Spleen (tissue), 13 donors: ENCODE results near the gene PCNP. TPM values are rescaled to one million over a fixed set of nuclear protein-coding genes. Genes with fewer than 3 reads are reported as not detected.
A peak's percentile ranks its signal among the peaks of the same experiment; 100 is the strongest.

Experiments
- DNase-seq: peaks from one replicate; pipeline ENCODE4 v3.0.0-alpha.2; 2020
- H3K27ac ChIP-seq, 8 donors: fragments of 200-600 bp; sonication (generic) in 7 of 8; 1 replicate in 4 of 8; 2 replicates in 4 of 8; pipeline versions ENCODE4 v1.5.0 to v1.8.0; 2016 to 2021; ENCODE audit warnings: inconsistent platforms in 4 of 8, mild to moderate bottlenecking in 4 of 8, moderate library complexity in 1 of 8
- H3K27me3 ChIP-seq, 7 donors: fragments of 200-600 bp; sonication (generic) in 6 of 7; replicated peaks in 1 of 7; 1 replicate in 4 of 7; 2 replicates in 3 of 7; pipeline versions ENCODE4 v1.5.0 to v1.8.0; 2016 to 2021; ENCODE audit warnings: inconsistent platforms in 3 of 7, mild to moderate bottlenecking in 1 of 7
- H3K36me3 ChIP-seq, 6 donors: fragments of 200-600 bp; sonication (generic) in 5 of 6; 1 replicate in 4 of 6; 2 replicates in 2 of 6; pipeline versions ENCODE4 v1.5.0 to v1.8.0; 2016 to 2021; ENCODE audit warnings: inconsistent platforms in 2 of 6
- H3K4me1 ChIP-seq, 6 donors: fragments of 200-600 bp; sonication (generic) in 5 of 6; 1 replicate in 3 of 6; 2 replicates in 3 of 6; pipeline versions ENCODE4 v1.5.0 to v1.8.0; 2016 to 2021; ENCODE audit warnings: inconsistent platforms in 3 of 6
- H3K4me3 ChIP-seq, 8 donors: fragments of 200-600 bp; sonication (generic) in 7 of 8; 1 replicate in 4 of 8; 2 replicates in 4 of 8; pipeline versions ENCODE4 v1.5.0 to v1.8.0; 2016 to 2021; ENCODE audit warnings: inconsistent platforms in 4 of 8, mild to moderate bottlenecking in 4 of 8, moderate library complexity in 2 of 8
- H3K9me3 ChIP-seq, 8 donors: fragments of 200-600 bp; sonication (generic) in 7 of 8; 1 replicate in 4 of 8; 2 replicates in 4 of 8; pipeline versions ENCODE4 v1.5.0 to v1.8.0; 2016 to 2021; ENCODE audit warnings: inconsistent platforms in 4 of 8
- CTCF ChIP-seq, 11 experiments: fragments of 200-600 bp in 7 of 11; fragments of 450-650 bp in 4 of 11; sonication (generic) in 4 of 11; IDR thresholded peaks in 8 of 11; conservative IDR thresholded peaks in 3 of 11; 1 replicate in 7 of 11; 2 replicates in 4 of 11; pipeline versions ENCODE4 v1.4.0 to v1.8.0; 2016 to 2021; ENCODE audit warnings: antibody characterized with exemption in 11 of 11, inconsistent platforms in 4 of 11, mild to moderate bottlenecking in 1 of 11
- POLR2A ChIP-seq, 3 donors: fragments of 450-650 bp; IDR thresholded peaks; one replicate each; pipeline ENCODE4 v1.5.1; 2017; ENCODE audit warnings: antibody characterized with exemption in 3 of 3, mild to moderate bottlenecking in 1 of 3
- POLR2AphosphoS5 ChIP-seq, 3 donors: sonication (generic); formaldehyde crosslinking; IDR thresholded peaks; one replicate each; pipeline ENCODE4 v1.5.1; 2017; ENCODE audit warnings: antibody characterized with exemption in 3 of 3
- WGBS, 5 donors: extraction: QIAGEN DNeasy Blood & Tissue Kit in 3 of 5; methylation state at CpG; one replicate each; pipeline versions ENCODE4 v1.1.5 to v1.1.7; 2013 to 2018; 5-methylcytosine and 5-hydroxymethylcytosine counted together
- intact Hi-C: fragments of 100-400 bp; cut with DNase I; formaldehyde crosslinking; loops from one replicate; pipeline ENCODE4 v1.15.0; 2023; ENCODE audit warnings: low total_unique reads
- long read RNA-seq, 2 donors: transcript quantifications; one replicate each; lab custom pipeline, GENCODE V29; 2026
- polyA plus RNA-seq, 3 donors: library from polyadenylated mRNA; stranded (reverse); fragments of 200-250 nt; gene quantifications; one replicate each; pipeline ENCODE4 v1.2.1, GENCODE V29; 2013
- total RNA-seq, 7 donors: library from RNA; depleted of rRNA in 3 of 7; stranded (reverse); fragments of >200 nt in 3 of 7; fragmentation: NEBNext Ultra II Directional in 4 of 7; extraction: Animal tissue kit (Norgen Biotek cat#: 25700) in 4 of 7; gene quantifications; one replicate each; pipeline versions ENCODE4 v1.1.0 to v1.2.1, GENCODE V29; 2016 to 2021
- donor health status: healthy with polysubstance abuse.
- donor health status: DM: no; HTN: no; CAD: no; lungs with moderate emphysema.
- donor health status: DM: no; HTN: no; CAD: no.
- donor health status: Bipolar disorder and iron deficiency.
- donor health status: healthy.
- donor health status: DM: no; HTN: no; CAD: no.
- donor health status: DM: yes; HTN: yes; CAD: no.

Gene PCNP
- 100 to 1,000 TPM; 104 to 122 (median 112) TPM for total RNA-seq
- polyA plus RNA-seq = 100 to 1,000 TPM in 1 of 3 donors, 10 to 100 TPM in 2; 71.1 to 104 (median 92.6) TPM
- long read RNA-seq, donor 1, transcript PCNP-201 (5 exons, 2,342 nt) = major isoform, 29 of 158 reads
- long read RNA-seq, donor 1, transcript PCNP-202 (5 exons, 2,165 nt) = minor isoform, 12 of 158 reads
- long read RNA-seq, donor 1, partial matches to known transcripts = 107 of 158 reads
- long read RNA-seq, donor 1, other reads (novel, unspliced or antisense) = 0 of 158 reads
- long read RNA-seq, donor 2, transcript PCNP-201 (5 exons, 2,342 nt) = major isoform, 22 of 144 reads
- long read RNA-seq, donor 2, transcript PCNP-202 (5 exons, 2,165 nt) = minor isoform, 8 of 144 reads
- long read RNA-seq, donor 2, partial matches to known transcripts = 106 of 144 reads
- long read RNA-seq, donor 2, other reads (novel, unspliced or antisense) = 0 of 144 reads

DNA sequence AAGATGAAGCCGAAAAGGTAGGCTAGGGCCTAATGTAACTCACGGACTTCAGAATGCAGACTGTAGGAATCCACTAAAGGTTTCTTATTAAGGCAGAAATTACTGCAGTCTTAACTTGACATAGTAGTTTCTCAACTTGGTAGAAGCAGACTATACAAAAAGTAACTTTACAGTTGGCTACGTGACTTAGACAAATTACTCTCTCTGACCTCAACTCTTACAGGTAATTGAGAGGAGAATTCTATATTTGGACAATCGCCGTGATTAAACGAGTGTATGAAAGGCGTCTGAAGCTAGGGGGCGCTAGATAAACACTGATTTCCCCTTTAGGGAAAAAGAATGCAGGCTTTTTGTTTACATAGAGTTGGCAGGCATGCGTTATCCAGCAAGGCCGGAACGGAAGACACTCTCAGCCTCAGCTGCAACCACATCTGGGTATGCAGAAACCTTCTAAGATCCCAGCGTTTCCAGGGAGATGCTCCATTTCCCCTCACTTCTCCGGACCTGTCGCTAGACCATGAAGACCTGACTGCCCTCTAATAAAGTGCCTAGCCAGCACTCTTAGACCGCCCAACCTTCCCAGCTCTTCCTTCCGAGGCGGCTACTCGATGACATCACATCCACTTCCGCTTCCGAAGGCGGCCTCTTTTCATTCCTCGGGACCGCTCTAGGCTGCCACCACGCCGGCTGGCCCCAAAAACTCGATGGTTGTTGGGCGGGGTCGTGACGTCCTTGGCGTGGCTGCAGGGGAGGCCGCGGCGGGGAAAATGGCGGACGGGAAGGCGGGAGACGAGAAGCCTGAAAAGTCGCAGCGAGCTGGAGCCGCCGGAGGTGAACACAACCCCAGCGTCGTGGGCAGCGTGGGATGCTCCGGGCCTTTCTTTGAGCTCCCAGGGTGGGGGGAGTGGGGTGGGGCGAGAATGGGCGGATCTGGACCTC is at the start of gene PCNP:
PCNP (plus strand) TSS at position 732 of the 939 bp plus-strand sequence; CDS start at position 768, 36 bp downstream.
- H3K27me3 ChIP-seq = no peaks in the 10 kb centered on the region
- peaks cover 0 to 17% (median 4%) of the 10 kb centered on the region in 6 donors for H3K36me3 ChIP-seq
- intact Hi-C loops = loop anchor here (10.0 kb wide), 1 partner anchor 101 kb away; the partner anchor contains the start of gene ZBTB11
- peak within 1 kb of the TSS; percentile 93 to 99 (median 97) for H3K27ac ChIP-seq
- peak within 1 kb of the TSS; percentile 67 to 92 (median 82) for H3K4me3 ChIP-seq
- H3K9me3 ChIP-seq = no peaks in the 10 kb centered on the region
- 2 to 3% (median 2%) methylated on average over 34 to 47 of the region's 47 CpGs for WGBS, 5 donors
- TF ChIP-seq CTCF (IDR thresholded peaks at IDR 0.05 in 8 of 11, conservative IDR thresholded peaks at IDR 0.05 in 3 of 11) = peak; percentile 78 to 93 (median 89)
- TF ChIP-seq POLR2A (IDR thresholded peaks at IDR 0.05) = peak; percentile 1 to 82 (median 76)
- peak; percentile 95 to 99 (median 98) for TF ChIP-seq POLR2AphosphoS5 (IDR thresholded peaks at IDR 0.05)
- H3K4me1 ChIP-seq = peaks cover 34 to 55% (median 50%) of the 10 kb centered on the region in 6 donors
- DNase-seq = peak; percentile 100

GRCh38 chr3:101527441-101527840 is 46.5 kb upstream of the PCNP start:
- WGBS, 5 donors = 88 to 92% (median 90%) methylated on average over 4 of the region's 4 CpGs
- no peaks in the 10 kb centered on the region for H3K27me3 ChIP-seq
- DNase-seq = no peak
- H3K36me3 ChIP-seq = no peaks in the 10 kb centered on the region
- H3K4me3 ChIP-seq = no peak overlapping the region
- intact Hi-C loops = no loop called here
- no peak overlapping the region for H3K27ac ChIP-seq
- peaks cover 0 to 11% (median 0%) of the 10 kb centered on the region in 8 donors for H3K9me3 ChIP-seq
- H3K4me1 ChIP-seq = no peaks in the 10 kb centered on the region
- TF ChIP-seq POLR2AphosphoS5 (IDR thresholded peaks at IDR 0.05) = no peak
- TF ChIP-seq POLR2A (IDR thresholded peaks at IDR 0.05) = no peak
- no peak for TF ChIP-seq CTCF (IDR thresholded peaks at IDR 0.05 in 8 of 11, conservative IDR thresholded peaks at IDR 0.05 in 3 of 11)

DNA sequence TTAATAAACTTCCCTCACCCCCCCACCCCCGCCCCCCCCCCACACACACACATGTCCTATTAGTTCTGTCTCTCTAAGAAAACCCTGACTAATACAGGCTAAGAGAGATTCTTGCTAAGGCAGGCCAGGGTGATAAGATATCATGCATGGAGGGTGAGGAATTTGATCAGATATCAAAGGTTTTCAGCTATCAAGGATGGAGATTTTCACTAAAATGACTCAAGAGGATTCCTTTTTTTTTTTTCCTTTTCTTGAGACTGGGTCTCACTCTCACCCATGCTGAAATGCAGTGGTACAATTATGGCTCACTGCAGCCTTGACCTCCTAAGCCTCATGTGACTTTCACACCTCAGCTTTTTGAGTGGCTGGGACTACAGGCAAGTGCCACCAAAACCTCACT is 46.1 kb upstream of the PCNP start:
- Histone ChIP-seq H3K9me3 (peaks cover 0 to 11% (median 0%) of the 10 kb centered on the region in 8 donors), H3K27me3 (no peaks in the 10 kb centered on the region), H3K27ac (no peak overlapping the region), H3K4me1 (no peaks in the 10 kb centered on the region), H3K36me3 (no peaks in the 10 kb centered on the region), H3K4me3 (no peak overlapping the region)
- 57 to 88% (median 67%) methylated on average over 1 of the region's 1 CpG for WGBS, 5 donors
- no peak for TF ChIP-seq POLR2A (IDR thresholded peaks at IDR 0.05)
- TF ChIP-seq POLR2AphosphoS5 (IDR thresholded peaks at IDR 0.05) = no peak
- no peak for TF ChIP-seq CTCF (IDR thresholded peaks at IDR 0.05 in 8 of 11, conservative IDR thresholded peaks at IDR 0.05 in 3 of 11)
- intact Hi-C loops = no loop called here
- DNase-seq = no peak
